Thyroid gland (tissue), 4 donors: Measurements from ENCODE around the gene FAM50B.

Experiments
- CTCF ChIP-seq, 6 experiments: fragments of 200-600 bp in 3 of 6; fragments of 450-650 bp in 3 of 6; sonication (generic) in 3 of 6; IDR thresholded peaks; one replicate each; pipeline ENCODE4 v1.5.1; 2016 to 2019; ENCODE audit warnings: antibody characterized with exemption in 6 of 6, mild to moderate bottlenecking in 2 of 6, inconsistent platforms in 1 of 6, moderate library complexity in 1 of 6
- POLR2A ChIP-seq, 2 donors: fragments of 450-650 bp; IDR thresholded peaks; one replicate each; pipeline ENCODE4 v1.6.1; 2017; ENCODE audit warnings: antibody characterized with exemption in 2 of 2, mild to moderate bottlenecking in 2 of 2, moderate library complexity in 1 of 2

GRCh38 chr6:3899970-3900439 is 50.8 kb downstream of the FAM50B start:
- TF ChIP-seq CTCF (IDR thresholded peaks at IDR 0.05) (no peak), POLR2A (IDR thresholded peaks at IDR 0.05) (no peak)
